Neural progenitor cell (in vitro differentiated cells): ENCODE measurements around the gene OR2A1.
"Not testable (repeated sequence)": the region's sequence is repeated elsewhere in the genome, so short reads cannot be mapped to it uniquely, and the experiment has no call there.

Source experiments
- EZH2 ChIP-seq: fragments of 200-600 bp; sonication (generic); IDR thresholded peaks from 2 replicates; pipeline ENCODE4 v1.6.1; 2017; ENCODE audit warnings: antibody characterized with exemption, mild to moderate bottlenecking, moderate library complexity
- EZH2phosphoT487 ChIP-seq: fragments of 200-600 bp; sonication (generic); IDR thresholded peaks from 2 replicates; pipeline ENCODE4 v1.6.1; 2017; ENCODE audit warnings: antibody characterized with exemption
- TF ChIP-seq, protein P1 (sequence below): fragments of 200-600 bp; sonication (generic); IDR thresholded peaks from 2 replicates; pipeline ENCODE4 v1.5.1; 2017; ENCODE audit warnings: antibody characterized with exemption, mild to moderate bottlenecking

GRCh38 chr7:144311218-144311617 is 1.0 kb upstream of the OR2A1 start:
- TF ChIP-seq EZH2phosphoT487, EZH2: not testable (repeated sequence)
- TF ChIP-seq, protein P1, sequence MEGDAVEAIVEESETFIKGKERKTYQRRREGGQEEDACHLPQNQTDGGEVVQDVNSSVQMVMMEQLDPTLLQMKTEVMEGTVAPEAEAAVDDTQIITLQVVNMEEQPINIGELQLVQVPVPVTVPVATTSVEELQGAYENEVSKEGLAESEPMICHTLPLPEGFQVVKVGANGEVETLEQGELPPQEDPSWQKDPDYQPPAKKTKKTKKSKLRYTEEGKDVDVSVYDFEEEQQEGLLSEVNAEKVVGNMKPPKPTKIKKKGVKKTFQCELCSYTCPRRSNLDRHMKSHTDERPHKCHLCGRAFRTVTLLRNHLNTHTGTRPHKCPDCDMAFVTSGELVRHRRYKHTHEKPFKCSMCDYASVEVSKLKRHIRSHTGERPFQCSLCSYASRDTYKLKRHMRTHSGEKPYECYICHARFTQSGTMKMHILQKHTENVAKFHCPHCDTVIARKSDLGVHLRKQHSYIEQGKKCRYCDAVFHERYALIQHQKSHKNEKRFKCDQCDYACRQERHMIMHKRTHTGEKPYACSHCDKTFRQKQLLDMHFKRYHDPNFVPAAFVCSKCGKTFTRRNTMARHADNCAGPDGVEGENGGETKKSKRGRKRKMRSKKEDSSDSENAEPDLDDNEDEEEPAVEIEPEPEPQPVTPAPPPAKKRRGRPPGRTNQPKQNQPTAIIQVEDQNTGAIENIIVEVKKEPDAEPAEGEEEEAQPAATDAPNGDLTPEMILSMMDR, result not testable (repeated sequence)
